Activated CD8-positive, alpha-beta memory T cell treated with anti-CD3 and anti-CD28 coated beads, Interleukin-2, amount 50 U/mL, for 48 hours (primary cell): ENCODE measurements around the gene ARHGEF28.

ENCODE experiments used
- DNase-seq: peaks from one replicate; pipeline ENCODE4 v3.0.0-alpha.2; 2020

The ARHGEF28 gene

GRCh38 chr5:73693573-73694061 lies 67.6 kb downstream of the ARHGEF28 start:
- no peak for DNase-seq

GRCh38 chr5:73694089-73694488 lies 68.1 kb downstream of the ARHGEF28 start:
- DNase-seq, result no peak

- DNase-seq, result no peak
Observed at GRCh38 chr5:73698011-73698410, 72.0 kb downstream of the ARHGEF28 start.

- no peak for DNase-seq
Observed at GRCh38 chr5:73701566-73701965, 75.6 kb downstream of the ARHGEF28 start.

GRCh38 chr5:73702534-73702933 lies 76.5 kb downstream of the ARHGEF28 start:
- no peak for DNase-seq

- no peak for DNase-seq
Observed at GRCh38 chr5:73702951-73703350, 77.0 kb downstream of the ARHGEF28 start.

GRCh38 chr5:73705364-73705763 lies 79.4 kb downstream of the ARHGEF28 start:
- DNase-seq, result no peak

GRCh38 chr5:73706963-73707362 lies 81.0 kb downstream of the ARHGEF28 start:
- no peak for DNase-seq

- DNase-seq, result no peak
Observed at GRCh38 chr5:73709536-73710129, 83.6 kb downstream of the ARHGEF28 start.

GRCh38 chr5:73716284-73716808 lies 90.3 kb downstream of the ARHGEF28 start:
- DNase-seq, result no peak

- DNase-seq, result no peak
Observed at GRCh38 chr5:73718762-73719161, 92.8 kb downstream of the ARHGEF28 start.

- DNase-seq, result no peak
Observed at GRCh38 chr5:73719632-73720031, 93.6 kb downstream of the ARHGEF28 start.

- no peak for DNase-seq
Observed at GRCh38 chr5:73722231-73722630, 96.2 kb downstream of the ARHGEF28 start.

GRCh38 chr5:73726071-73726470 lies 100.1 kb downstream of the ARHGEF28 start:
- DNase-seq, result no peak

GRCh38 chr5:73726606-73727231 lies 100.7 kb downstream of the ARHGEF28 start:
- no peak for DNase-seq

GRCh38 chr5:73727470-73727869 lies 101.5 kb downstream of the ARHGEF28 start:
- no peak for DNase-seq

- DNase-seq, result no peak
Observed at GRCh38 chr5:73728493-73729273, 102.7 kb downstream of the ARHGEF28 start.

- no peak for DNase-seq
Observed at GRCh38 chr5:73729329-73729728, 103.3 kb downstream of the ARHGEF28 start.

- no peak for DNase-seq
Observed at GRCh38 chr5:73732045-73732444, 106.0 kb downstream of the ARHGEF28 start.

- DNase-seq, result no peak
Observed at GRCh38 chr5:73733219-73733618, 107.2 kb downstream of the ARHGEF28 start.

GRCh38 chr5:73735032-73735734 lies 109.2 kb downstream of the ARHGEF28 start:
- DNase-seq, result no peak

- DNase-seq, result no peak
Observed at GRCh38 chr5:73739650-73740049, 113.7 kb downstream of the ARHGEF28 start.

- DNase-seq, result no peak
Observed at GRCh38 chr5:73740274-73740790, 114.3 kb downstream of the ARHGEF28 start.
